PC-9 (cell line): ENCODE data around the gene DISC1.

Experiments used
- EZH2 ChIP-seq: fragments of 200-600 bp; sonication (generic); IDR thresholded peaks from 2 replicates; pipeline ENCODE4 v1.8.0; 2017; ENCODE audit warnings: antibody characterized with exemption, low read depth
- TF ChIP-seq, protein P1 (sequence below): fragments of 200-600 bp; sonication (generic); conservative IDR thresholded peaks from 2 replicates; pipeline ENCODE4 v1.6.1; 2017; ENCODE audit warnings: mixed run types, antibody characterized with exemption, mild to moderate bottlenecking, moderate library complexity

DNA sequence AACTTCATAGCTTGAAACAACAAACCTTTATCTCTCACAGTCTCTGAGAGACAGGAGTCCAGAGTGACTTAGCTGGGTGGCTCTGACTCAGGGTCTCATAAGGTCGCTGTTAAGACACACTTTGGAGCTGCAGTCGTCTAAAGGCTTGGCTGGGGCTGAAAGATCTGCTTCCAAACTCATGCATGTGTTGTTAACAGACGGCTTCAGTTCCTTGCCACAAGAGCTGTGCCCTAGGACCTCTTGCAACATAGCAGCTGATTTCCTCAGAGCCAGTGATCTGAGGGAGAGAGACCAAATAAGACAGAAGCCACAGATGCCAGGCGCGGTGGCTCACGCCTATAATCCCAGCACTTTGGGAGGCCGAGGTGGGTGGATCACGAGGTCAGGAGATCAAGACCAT is 176.8 kb downstream of the DISC1 start:
- TF ChIP-seq, protein P1, sequence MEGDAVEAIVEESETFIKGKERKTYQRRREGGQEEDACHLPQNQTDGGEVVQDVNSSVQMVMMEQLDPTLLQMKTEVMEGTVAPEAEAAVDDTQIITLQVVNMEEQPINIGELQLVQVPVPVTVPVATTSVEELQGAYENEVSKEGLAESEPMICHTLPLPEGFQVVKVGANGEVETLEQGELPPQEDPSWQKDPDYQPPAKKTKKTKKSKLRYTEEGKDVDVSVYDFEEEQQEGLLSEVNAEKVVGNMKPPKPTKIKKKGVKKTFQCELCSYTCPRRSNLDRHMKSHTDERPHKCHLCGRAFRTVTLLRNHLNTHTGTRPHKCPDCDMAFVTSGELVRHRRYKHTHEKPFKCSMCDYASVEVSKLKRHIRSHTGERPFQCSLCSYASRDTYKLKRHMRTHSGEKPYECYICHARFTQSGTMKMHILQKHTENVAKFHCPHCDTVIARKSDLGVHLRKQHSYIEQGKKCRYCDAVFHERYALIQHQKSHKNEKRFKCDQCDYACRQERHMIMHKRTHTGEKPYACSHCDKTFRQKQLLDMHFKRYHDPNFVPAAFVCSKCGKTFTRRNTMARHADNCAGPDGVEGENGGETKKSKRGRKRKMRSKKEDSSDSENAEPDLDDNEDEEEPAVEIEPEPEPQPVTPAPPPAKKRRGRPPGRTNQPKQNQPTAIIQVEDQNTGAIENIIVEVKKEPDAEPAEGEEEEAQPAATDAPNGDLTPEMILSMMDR: no peak
- no peak for TF ChIP-seq EZH2
